Muscle of leg (tissue), 11 donors: ENCODE data around the gene SPEF1. TPM values are rescaled to one million over a fixed set of nuclear protein-coding genes. Genes with fewer than 3 reads are reported as not detected.

Experiments used
- DNase-seq: peaks from one replicate; pipeline ENCODE4 v3.0.0; 2013
- H3K27ac ChIP-seq: one replicate; pipeline ENCODE4 v1.5.1; 2013; ENCODE audit warnings: mild to moderate bottlenecking, low read length, control low read depth
- H3K27me3 ChIP-seq: one replicate; pipeline ENCODE4 v1.6.1; 2013; ENCODE audit warnings: low read length; ENCODE audit not compliant: control insufficient read depth, insufficient read depth
- H3K36me3 ChIP-seq: one replicate; pipeline ENCODE4 v1.6.1; 2013; ENCODE audit warnings: low read length; ENCODE audit not compliant: control insufficient read depth, insufficient read depth
- H3K4me1 ChIP-seq: one replicate; pipeline ENCODE4 v1.6.1; 2013; ENCODE audit warnings: low read length; ENCODE audit not compliant: control insufficient read depth, insufficient read depth
- H3K4me3 ChIP-seq: one replicate; pipeline ENCODE4 v1.5.1; 2013; ENCODE audit warnings: low read length, control low read depth
- H3K9me3 ChIP-seq: replicated peaks from 2 replicates; pipeline ENCODE4 v1.6.1; 2013; ENCODE audit warnings: low read depth, low read length; ENCODE audit not compliant: control insufficient read depth
- WGBS: methylation state at CpG from one replicate; pipeline ENCODE4 v1.1.5; 2013; ENCODE audit warnings: missing lambda C conversion rate; ENCODE audit not compliant: insufficient coverage; 5-methylcytosine and 5-hydroxymethylcytosine counted together
- polyA plus RNA-seq, 8 donors: library from polyadenylated mRNA; unstranded; fragments of 120-200 nt; gene quantifications; one replicate each; pipeline versions ENCODE4 v1.2.1 to v1.2.3, GENCODE V29; 2013; ENCODE audit warnings: inconsistent platforms in 1 of 8, low replicate concordance in 1 of 8; ENCODE audit not compliant: insufficient read length in 8 of 8, insufficient read depth in 1 of 8
- total RNA-seq: library from RNA; stranded (reverse); fragments of 120-200 nt; gene quantifications from one replicate; pipeline ENCODE4 v1.2.4, GENCODE V29; 2013

Gene SPEF1
- total and polyA plus RNA-seq, 9 donors, result 0.09 to 0.21 (median 0.12) TPM; not detected in 6

DNA sequence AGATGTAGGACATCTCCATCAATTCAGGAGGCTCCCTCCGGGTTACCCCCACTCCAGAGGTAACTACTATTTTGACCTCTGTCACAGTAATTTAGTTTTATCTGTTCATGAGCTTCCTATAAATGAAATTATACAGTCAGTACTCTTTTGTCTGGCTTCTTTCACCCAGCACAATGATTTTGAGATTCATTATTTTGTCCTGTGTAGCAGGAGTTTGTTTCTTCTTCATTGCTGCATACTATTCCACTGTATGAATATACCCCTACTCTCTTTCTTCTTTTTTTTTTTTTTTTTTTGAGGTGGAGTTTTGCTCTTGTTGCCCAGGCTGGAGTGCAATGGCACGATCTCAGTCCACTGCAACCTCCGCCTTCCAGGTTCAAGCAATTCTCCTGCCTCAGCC is 27.3 kb upstream of the SPEF1 start:
- peaks cover 27% of the 10 kb centered on the region for H3K36me3 ChIP-seq
- no peak overlapping the region for H3K4me3 ChIP-seq
- H3K27ac ChIP-seq, result peak overlapping the region; percentile 100
- H3K27me3 ChIP-seq, result no peaks in the 10 kb centered on the region
- no peak for DNase-seq
- 87% methylated on average over 2 of the region's 3 CpGs for WGBS
- no peaks in the 10 kb centered on the region for H3K9me3 ChIP-seq
- H3K4me1 ChIP-seq, result peaks cover 69% of the 10 kb centered on the region

DNA sequence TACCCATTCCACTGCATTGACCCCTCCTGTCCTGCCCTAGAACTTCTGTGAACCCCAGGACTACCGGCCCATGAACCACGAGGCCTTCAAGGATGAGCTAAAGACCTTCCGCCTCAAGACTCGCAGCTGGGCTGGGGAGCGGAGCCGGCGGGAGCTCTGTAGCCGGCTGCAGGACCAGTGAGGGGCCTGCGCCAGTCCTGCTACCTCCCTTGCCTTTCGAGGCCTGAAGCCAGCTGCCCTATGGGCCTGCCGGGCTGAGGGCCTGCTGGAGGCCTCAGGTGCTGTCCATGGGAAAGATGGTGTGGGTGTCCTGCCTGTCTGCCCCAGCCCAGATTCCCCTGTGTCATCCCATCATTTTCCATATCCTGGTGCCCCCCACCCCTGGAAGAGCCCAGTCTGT is 23.5 kb upstream of the SPEF1 start:
- Histone ChIP-seq H3K9me3 (no peaks in the 10 kb centered on the region), H3K4me1 (peaks cover 68% of the 10 kb centered on the region)
- 89% methylated on average over 10 of the region's 11 CpGs for WGBS

DNA sequence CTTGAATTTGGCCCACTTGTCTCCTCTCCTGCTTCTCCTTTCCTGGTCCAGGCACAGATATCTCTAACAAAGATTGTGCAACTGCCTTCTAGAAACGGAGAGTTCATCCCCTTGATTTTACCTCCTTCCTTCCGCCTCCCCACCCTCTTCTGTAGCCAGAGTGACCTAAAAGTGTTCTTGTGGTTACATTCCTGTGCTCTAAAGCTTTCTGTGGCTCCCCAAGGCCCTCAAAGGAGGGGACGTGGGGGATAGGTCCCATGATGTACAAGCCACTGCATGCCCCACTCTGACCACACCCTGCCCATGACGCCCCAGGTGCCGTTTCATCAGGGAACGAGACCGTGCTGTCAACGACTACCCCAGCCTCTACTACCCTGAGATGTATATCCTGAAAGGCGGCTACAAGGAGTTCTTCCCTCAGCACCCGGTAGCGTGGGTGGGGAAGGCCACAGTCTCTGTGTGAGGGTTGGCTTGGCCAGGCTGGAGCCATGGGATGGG is 23.1 kb upstream of the SPEF1 start:
- no peaks in the 10 kb centered on the region for H3K27me3 ChIP-seq
- H3K9me3 ChIP-seq, result no peaks in the 10 kb centered on the region
- H3K36me3 ChIP-seq, result peaks cover 65% of the 10 kb centered on the region
- no peak overlapping the region for H3K27ac ChIP-seq
- no peak overlapping the region for H3K4me3 ChIP-seq
- no peak for DNase-seq
- peaks cover 72% of the 10 kb centered on the region for H3K4me1 ChIP-seq
- 82% methylated on average over 4 of the region's 11 CpGs for WGBS

More for the DNA sequence above, 23.5 kb upstream of the SPEF1 start:
- H3K27me3 ChIP-seq, result no peaks in the 10 kb centered on the region
- no peak overlapping the region for H3K4me3 ChIP-seq
- DNase-seq, result no peak
- H3K36me3 ChIP-seq, result peaks cover 65% of the 10 kb centered on the region
- H3K27ac ChIP-seq, result no peak overlapping the region

- DNase-seq, result no peak
- no peak overlapping the region for H3K4me3 ChIP-seq
- no peaks in the 10 kb centered on the region for H3K9me3 ChIP-seq
- H3K27me3 ChIP-seq, result no peaks in the 10 kb centered on the region
- WGBS, result 95% methylated on average over 6 of the region's 6 CpGs
- peaks cover 77% of the 10 kb centered on the region for H3K4me1 ChIP-seq
- H3K36me3 ChIP-seq, result peaks cover 68% of the 10 kb centered on the region
- H3K27ac ChIP-seq, result no peak overlapping the region
Observed at GRCh38 chr20:3803854-3804253, 22.6 kb upstream of the SPEF1 start.

GRCh38 chr20:3803289-3803688 is 22.0 kb upstream of the SPEF1 start:
- peaks cover 70% of the 10 kb centered on the region for H3K36me3 ChIP-seq
- no peak for DNase-seq
- no peak overlapping the region for H3K4me3 ChIP-seq
- peaks cover 78% of the 10 kb centered on the region for H3K4me1 ChIP-seq
- 92% methylated on average over 13 of the region's 14 CpGs for WGBS
- H3K27ac ChIP-seq, result no peak overlapping the region
- H3K9me3 ChIP-seq, result no peaks in the 10 kb centered on the region
- H3K27me3 ChIP-seq, result no peaks in the 10 kb centered on the region

DNA sequence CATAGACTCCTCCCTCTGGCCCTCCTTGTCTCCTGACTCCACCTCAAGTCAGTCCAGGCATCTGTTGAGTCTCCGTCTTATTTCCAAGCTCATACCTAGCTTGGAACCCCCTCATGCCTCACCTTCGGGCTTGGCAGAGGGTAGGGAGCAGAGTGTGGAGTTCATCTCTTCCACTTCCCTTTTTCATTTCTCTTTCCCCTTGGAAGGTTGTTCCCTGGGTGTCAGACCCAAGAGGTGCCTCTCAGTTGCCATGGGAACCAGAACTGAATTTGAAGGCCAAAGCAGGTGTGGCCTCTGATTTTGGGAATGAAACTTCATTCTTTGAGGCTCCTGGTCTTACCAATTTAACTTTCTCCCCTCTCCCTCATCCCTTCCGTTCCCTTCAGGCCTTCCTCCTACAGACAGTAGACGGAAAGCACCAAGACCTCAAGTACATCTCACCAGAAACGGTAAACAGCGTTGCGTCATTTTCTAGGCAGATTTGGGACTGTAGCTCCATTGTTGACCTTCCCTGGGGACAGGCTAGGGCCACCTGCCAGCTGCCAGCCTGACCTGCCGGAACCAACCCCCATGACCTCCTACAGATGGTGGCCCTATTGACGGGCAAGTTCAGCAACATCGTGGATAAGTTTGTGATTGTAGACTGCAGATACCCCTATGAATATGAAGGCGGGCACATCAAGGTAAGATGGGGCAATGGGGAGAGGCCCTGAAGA is 21.4 kb upstream of the SPEF1 start:
- DNase-seq, result no peak
- H3K4me1 ChIP-seq, result peaks cover 76% of the 10 kb centered on the region
- H3K27me3 ChIP-seq, result no peaks in the 10 kb centered on the region
- H3K27ac ChIP-seq, result no peak overlapping the region
- H3K4me3 ChIP-seq, result no peak overlapping the region
- peaks cover 72% of the 10 kb centered on the region for H3K36me3 ChIP-seq
- 78% methylated on average over 7 of the region's 11 CpGs for WGBS
- H3K9me3 ChIP-seq, result no peaks in the 10 kb centered on the region

DNA sequence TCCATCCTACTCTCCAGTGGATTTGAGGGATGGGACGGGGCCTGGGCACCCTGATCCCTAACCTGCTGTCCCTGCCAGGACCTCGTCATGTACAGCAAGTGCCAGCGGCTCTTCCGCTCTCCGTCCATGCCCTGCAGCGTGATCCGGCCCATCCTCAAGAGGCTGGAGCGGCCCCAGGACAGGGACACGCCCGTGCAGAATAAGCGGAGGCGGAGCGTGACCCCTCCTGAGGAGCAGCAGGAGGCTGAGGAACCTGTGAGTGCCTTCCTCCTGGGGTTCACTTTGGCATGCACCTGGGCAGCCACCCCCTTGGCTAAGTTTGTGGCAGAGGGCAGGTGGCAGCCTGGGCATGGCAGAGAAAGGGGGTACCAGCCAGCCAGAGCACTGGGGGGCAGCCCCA is 20.6 kb upstream of the SPEF1 start:
- DNase-seq, result no peak
- H3K36me3 ChIP-seq, result peaks cover 76% of the 10 kb centered on the region
- H3K4me1 ChIP-seq, result peaks cover 76% of the 10 kb centered on the region
- H3K27me3 ChIP-seq, result no peaks in the 10 kb centered on the region
- H3K9me3 ChIP-seq, result no peaks in the 10 kb centered on the region
- WGBS, result 90% methylated on average over 13 of the region's 13 CpGs
- H3K27ac ChIP-seq, result no peak overlapping the region
- no peak overlapping the region for H3K4me3 ChIP-seq

DNA sequence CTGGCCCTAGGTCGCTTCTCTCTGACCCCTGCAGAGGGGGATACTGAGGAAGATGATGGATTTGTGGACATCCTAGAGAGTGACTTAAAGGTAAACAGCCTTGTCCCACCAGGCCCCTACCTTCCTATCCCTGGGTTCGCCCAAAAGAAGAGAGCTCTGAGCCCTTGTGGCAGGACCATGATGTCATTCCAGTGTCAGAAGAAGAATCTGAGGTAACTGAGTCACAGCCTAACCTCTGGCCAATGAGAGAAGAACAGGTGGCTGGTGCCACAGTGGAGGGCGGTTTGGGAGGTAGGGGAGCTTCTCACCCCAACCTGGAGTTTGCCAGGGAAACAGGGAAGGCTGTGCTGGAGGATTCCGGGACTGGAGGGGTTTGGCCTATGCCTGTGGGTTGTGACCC is 20.1 kb upstream of the SPEF1 start:
- H3K27ac ChIP-seq, result no peak overlapping the region
- WGBS, result 95% methylated on average over 2 of the region's 4 CpGs
- DNase-seq, result no peak
- H3K4me3 ChIP-seq, result no peak overlapping the region
- H3K36me3 ChIP-seq, result peaks cover 76% of the 10 kb centered on the region
- no peaks in the 10 kb centered on the region for H3K9me3 ChIP-seq
- H3K4me1 ChIP-seq, result peaks cover 74% of the 10 kb centered on the region
- no peaks in the 10 kb centered on the region for H3K27me3 ChIP-seq

GRCh38 chr20:3800878-3801260 is 19.6 kb upstream of the SPEF1 start:
- no peaks in the 10 kb centered on the region for H3K27me3 ChIP-seq
- peaks cover 70% of the 10 kb centered on the region for H3K4me1 ChIP-seq
- no peak overlapping the region for H3K27ac ChIP-seq
- DNase-seq, result no peak
- H3K9me3 ChIP-seq, result no peaks in the 10 kb centered on the region
- WGBS, result 91% methylated on average over 6 of the region's 8 CpGs
- H3K36me3 ChIP-seq, result peaks cover 72% of the 10 kb centered on the region
- H3K4me3 ChIP-seq, result no peak overlapping the region

DNA sequence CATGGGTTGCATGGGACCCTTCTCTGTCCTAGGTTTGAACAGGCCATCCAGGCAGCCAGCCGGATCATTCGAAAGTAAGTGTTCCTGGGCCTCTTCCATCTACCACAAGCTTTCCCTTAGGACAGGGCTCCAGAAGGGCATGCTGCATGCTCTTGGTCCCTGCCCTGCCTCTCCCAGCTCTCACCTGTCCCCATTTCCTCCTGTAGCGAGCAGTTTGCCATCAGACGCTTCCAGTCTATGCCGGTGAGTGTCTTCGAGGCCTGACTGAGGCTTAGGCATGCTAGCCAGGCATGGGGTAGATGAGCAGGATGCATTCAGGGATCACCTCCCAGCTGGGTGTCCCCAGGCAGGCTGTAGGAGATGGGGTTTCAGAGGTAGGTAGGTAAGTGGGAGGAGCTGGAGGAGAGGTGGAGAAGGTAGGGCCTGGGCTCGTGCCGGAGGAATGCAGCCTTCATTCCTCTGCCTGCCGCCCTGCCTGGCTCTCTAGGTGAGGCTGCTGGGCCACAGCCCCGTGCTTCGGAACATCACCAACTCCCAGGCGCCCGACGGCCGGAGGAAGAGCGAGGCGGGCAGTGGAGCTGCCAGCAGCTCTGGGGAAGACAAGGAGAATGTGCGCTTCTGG is 19.1 kb upstream of the SPEF1 start:
- Histone ChIP-seq H3K36me3 (peaks cover 67% of the 10 kb centered on the region), H3K9me3 (no peaks in the 10 kb centered on the region), H3K27me3 (no peaks in the 10 kb centered on the region), H3K4me1 (peaks cover 70% of the 10 kb centered on the region), H3K27ac (peak overlapping the region; percentile 79), H3K4me3 (no peak overlapping the region)
- DNase-seq, result no peak
- 83% methylated on average over 17 of the region's 18 CpGs for WGBS
